ENCODE measurements around the gene KCTD5.
"Not testable (repeated sequence)": the region's sequence is repeated elsewhere in the genome, so short reads cannot be mapped to it uniquely, and the experiment has no call there.

The KCTD5 gene

GRCh38 chr16:2710711-2711231 lies 28.4 kb downstream of the KCTD5 start:
- no peak for DNase-seq

- no peak for DNase-seq
Measured at GRCh38 chr16:2711370-2712062, 29.2 kb downstream of the KCTD5 start.

GRCh38 chr16:2712063-2712441 lies 29.7 kb downstream of the KCTD5 start:
- DNase-seq, result no peak

GRCh38 chr16:2712546-2712945 lies 30.2 kb downstream of the KCTD5 start:
- no peak for DNase-seq

GRCh38 chr16:2713523-2713922 lies 31.2 kb downstream of the KCTD5 start:
- no peak for DNase-seq

- DNase-seq, result no peak
Measured at GRCh38 chr16:2713985-2714774, 31.9 kb downstream of the KCTD5 start.

- no peak for DNase-seq
Measured at GRCh38 chr16:2715064-2715463, 32.7 kb downstream of the KCTD5 start.

GRCh38 chr16:2715519-2715918 lies 33.2 kb downstream of the KCTD5 start:
- DNase-seq, result no peak

GRCh38 chr16:2715966-2716885 lies 33.9 kb downstream of the KCTD5 start:
- DNase-seq, result no peak

- no peak for DNase-seq
Measured at GRCh38 chr16:2716948-2717347, 34.6 kb downstream of the KCTD5 start.

GRCh38 chr16:2717383-2718263 lies 35.3 kb downstream of the KCTD5 start:
- DNase-seq, result no peak

GRCh38 chr16:2719328-2720063 lies 37.2 kb downstream of the KCTD5 start:
- DNase-seq, result no peak

- no peak for DNase-seq
Measured at GRCh38 chr16:2720064-2720457, 37.7 kb downstream of the KCTD5 start, which contains the start of gene PRSS27. Gene PRSS27, minus strand, starts transcription at chr16:2720224. Its CDS starts 64 bp downstream, at chr16:2720160.

- DNase-seq, result peak; percentile 89
Measured at GRCh38 chr16:2720719-2721633, 38.7 kb downstream of the KCTD5 start.

GRCh38 chr16:2721634-2722173 lies 39.4 kb downstream of the KCTD5 start:
- DNase-seq, result not testable (repeated sequence)

- no peak for DNase-seq
Measured at GRCh38 chr16:2724088-2724676, 41.9 kb downstream of the KCTD5 start.

GRCh38 chr16:2724816-2725348 lies 42.6 kb downstream of the KCTD5 start:
- DNase-seq, result no peak

GRCh38 chr16:2726923-2727322 lies 44.6 kb downstream of the KCTD5 start:
- DNase-seq, result no peak

GRCh38 chr16:2728034-2728433 lies 45.7 kb downstream of the KCTD5 start:
- no peak for DNase-seq

Data from NCI-H1092 treated with DMSO at 0.1 percent for 48 hours (cell line).